Endothelial cell of umbilical vein (primary cell): ENCODE data around the gene KIAA0825. TPM values are rescaled to one million over a fixed set of nuclear protein-coding genes. Genes with fewer than 3 reads are reported as not detected.

Experiments used
- BruUV-seq: library from RNA; stranded (reverse); fragments of 400-500 nt; replicated peaks from 2 replicates; lab custom pipeline; 2021; lab: Mats Ljungman, UMichigan
- CTCF ChIA-PET: fragments of 300-600, 350-600 bp; sonication (Branson Sonifier 250); formaldehyde crosslinking; loops from one replicate; lab custom pipeline; 2021; ENCODE audit warnings: antibody characterized with exemption, inconsistent platforms; lab: Charles Lee
- POLR2A ChIA-PET: fragments of 300-600, 350-600 bp; sonication (Branson Sonifier 250); formaldehyde crosslinking; loops from one replicate; lab custom pipeline; 2021; ENCODE audit warnings: antibody characterized with exemption, inconsistent platforms; lab: Charles Lee
- DNase-seq: peaks from one replicate; pipeline ENCODE4 v3.0.0-alpha.2; 2011; ENCODE audit warnings: low read depth, low spot score
- FAIRE-seq: peaks from 2 replicates; lab custom pipeline; 2011; peaks lifted over from hg19 to GRCh38; lab: Jason Lieb, UNC
- H2AFZ ChIP-seq: 2 replicates; pipeline ENCODE4 v1.6.0; 2012; ENCODE audit warnings: low read depth, low read length, control low read depth, inconsistent platforms
- H3K27ac ChIP-seq: 2 replicates; pipeline ENCODE4 v1.5.1; 2011; ENCODE audit warnings: low read depth, mild to moderate bottlenecking, control low read depth, low read length, moderate library complexity; ENCODE audit not compliant: insufficient read depth
- H3K27me3 ChIP-seq, 2 experiments: 2 replicates each; pipeline versions ENCODE4 v1.6.0 to v1.6.1; 2011; ENCODE audit warnings: low read length in 2 of 2, mixed read lengths in 1 of 2; ENCODE audit not compliant: control insufficient read depth in 2 of 2, insufficient read depth in 2 of 2
- H3K36me3 ChIP-seq, 2 experiments: 2 replicates in 1 of 2; 3 replicates in 1 of 2; pipeline ENCODE4 v1.5.1; 2011; ENCODE audit warnings: low read length in 2 of 2, mild to moderate bottlenecking in 1 of 2, moderate library complexity in 1 of 2; ENCODE audit not compliant: control insufficient read depth in 2 of 2, insufficient read depth in 2 of 2; ENCODE audit errors: extremely low read depth in 1 of 2
- H3K4me1 ChIP-seq: 3 replicates; pipeline ENCODE4 v1.5.1; 2011; ENCODE audit warnings: mild to moderate bottlenecking, low read length; ENCODE audit not compliant: control insufficient read depth, insufficient read depth; ENCODE audit errors: extremely low read depth
- H3K4me2 ChIP-seq: 2 replicates; pipeline ENCODE4 v1.6.1; 2011; ENCODE audit warnings: low read length, control low read depth, mixed read lengths; ENCODE audit not compliant: insufficient read depth
- H3K4me3 ChIP-seq, 3 experiments: fragments of 200-600 bp in 1 of 3; sonication (generic), shearing (Covaris generic) in 1 of 3; replicated peaks in 1 of 3; 2 replicates each; pipeline ENCODE4 v1.5.1; 2011 to 2016; ENCODE audit warnings: control low read depth in 3 of 3, low read length in 3 of 3, mild to moderate bottlenecking in 2 of 3, inconsistent platforms in 1 of 3, low read depth in 1 of 3, moderate library complexity in 1 of 3; ENCODE audit not compliant: insufficient read depth in 1 of 3
- H3K79me2 ChIP-seq: 2 replicates; pipeline ENCODE4 v1.6.0; 2012; ENCODE audit warnings: low read length, inconsistent platforms; ENCODE audit not compliant: control insufficient read depth, insufficient read depth
- H3K9ac ChIP-seq: replicated peaks from 2 replicates; pipeline ENCODE3; 2011; ENCODE audit warnings: low read length, control low read depth; ENCODE audit not compliant: insufficient read depth; ENCODE audit errors: extremely low read depth
- H3K9me1 ChIP-seq: replicated peaks from 3 replicates; pipeline ENCODE4 v1.6.0; 2011; ENCODE audit warnings: mild to moderate bottlenecking, low read length; ENCODE audit not compliant: control insufficient read depth, insufficient read depth; ENCODE audit errors: extremely low read depth
- H3K9me3 ChIP-seq: replicated peaks from 2 replicates; pipeline ENCODE4 v1.5.1; 2012; ENCODE audit warnings: low read length, inconsistent platforms; ENCODE audit not compliant: control insufficient read depth, insufficient read depth
- H4K20me1 ChIP-seq: replicated peaks from 2 replicates; pipeline ENCODE3; 2011; ENCODE audit warnings: mild to moderate bottlenecking, low read length; ENCODE audit not compliant: control insufficient read depth, insufficient read depth; ENCODE audit errors: extremely low read depth
- CTCF ChIP-seq, 2 donors: IDR thresholded peaks; 1 replicate in 1 of 2; 2 replicates in 1 of 2; pipeline ENCODE4 v1.5.1; 2011; ENCODE audit warnings: low read length in 2 of 2, mild to moderate bottlenecking in 2 of 2, moderate library complexity in 2 of 2, control low read depth in 1 of 2, inconsistent platforms in 1 of 2, low read depth in 1 of 2; ENCODE audit not compliant: insufficient read depth in 1 of 2; ENCODE audit errors: extremely low read depth in 1 of 2
- EZH2 ChIP-seq: IDR thresholded peaks from 2 replicates; pipeline ENCODE4 v1.6.1; 2012; ENCODE audit warnings: borderline replicate concordance, low read depth, mild to moderate bottlenecking, moderate library complexity, low read length, inconsistent platforms; ENCODE audit not compliant: severe bottlenecking
- FOS ChIP-seq: IDR thresholded peaks from 2 replicates; pipeline ENCODE4 v1.6.1; 2011; ENCODE audit warnings: mild to moderate bottlenecking, low read length, moderate library complexity, borderline replicate concordance; ENCODE audit not compliant: insufficient read depth
- GATA2 ChIP-seq: IDR thresholded peaks from 2 replicates; pipeline ENCODE4 v1.7.0; 2011; ENCODE audit warnings: low read depth, mild to moderate bottlenecking, moderate library complexity, mixed read lengths, low read length; ENCODE audit not compliant: insufficient read length, insufficient read depth
- JUN ChIP-seq: IDR thresholded peaks from 2 replicates; pipeline ENCODE4 v1.6.1; 2011; ENCODE audit warnings: borderline replicate concordance, low read depth; ENCODE audit not compliant: insufficient read length, insufficient read depth
- MAX ChIP-seq: IDR thresholded peaks from 2 replicates; pipeline ENCODE4 v1.6.1; 2011; ENCODE audit not compliant: insufficient read depth, insufficient read length
- MYC ChIP-seq: IDR thresholded peaks from one replicate; pipeline ENCODE4 v1.6.1; 2011; ENCODE audit warnings: mild to moderate bottlenecking, low read depth, low read length
- POLR2A ChIP-seq: IDR thresholded peaks from 2 replicates; pipeline ENCODE4 v1.6.1; 2012; ENCODE audit warnings: low read depth, mild to moderate bottlenecking, control low read depth, low read length
- POLR2AphosphoS5 ChIP-seq: IDR thresholded peaks from 2 replicates; pipeline ENCODE4 v1.6.1; 2012; ENCODE audit warnings: low read depth, mild to moderate bottlenecking, control low read depth, low read length, moderate library complexity; ENCODE audit not compliant: insufficient read depth
- dilution Hi-C: fragments of 300-500 bp; cut with MboI; formaldehyde crosslinking; loops from one replicate; pipeline ENCODE4 v1.15.0; 2019; ENCODE audit warnings: low sequenced_read_pairs; ENCODE audit not compliant: extremely low pct_ligation_motif_present
- intact Hi-C: fragments of 100-400 bp; cut with micrococcal nuclease; formaldehyde crosslinking; loops from one replicate; pipeline ENCODE4 v1.10.0; 2022
- polyA plus RNA-seq, 4 experiments: library from polyadenylated mRNA; depleted of rRNA in 3 of 4; stranded (reverse) in 3 of 4; unstranded in 1 of 4; fragments of >200 nt; gene quantifications; 2 replicates each; pipeline versions ENCODE4 v1.2.1 to v1.2.3, GENCODE V29; 2011 to 2012; ENCODE audit warnings: missing spikeins in 1 of 4
- total RNA-seq: library from RNA; stranded (reverse); gene quantifications from 2 replicates; pipeline ENCODE4 v1.2.3, GENCODE V29; 2021

Gene KIAA0825
- total and polyA plus RNA-seq, 2 donors (not counting 3 experiments of a cell fraction or from before 2014, with no cell fraction given), result 0.15 to 1.1 TPM

GRCh38 chr5:94407023-94407422 is 211.4 kb downstream of the KIAA0825 start:
- Histone ChIP-seq H3K4me2 (no peak overlapping the region), H3K4me1 (no peaks in the 10 kb centered on the region), H3K4me3 (no peak overlapping the region), H3K27me3 (no peaks in the 10 kb centered on the region), H3K79me2 (no peaks in the 10 kb centered on the region), H3K9me3 (no peaks in the 10 kb centered on the region), H3K27ac (no peak overlapping the region), H3K36me3 (no peaks in the 10 kb centered on the region), H3K9me1 (no peaks in the 10 kb centered on the region), H4K20me1 (no peaks in the 10 kb centered on the region), H3K9ac (no peak overlapping the region), H2AFZ (no peak overlapping the region)
- no peak for TF ChIP-seq GATA2
- TF ChIP-seq POLR2AphosphoS5, result no peak
- TF ChIP-seq JUN, result no peak
- no peak for TF ChIP-seq FOS
- no peak for TF ChIP-seq MYC
- no peak for TF ChIP-seq MAX
- no peak for TF ChIP-seq CTCF (IDR thresholded peaks at IDR 0.05; ENCODE audit: extremely low read depth in 1 of 2, insufficient read depth in 1 of 2, low read depth in 1 of 2, low read length in 2 of 2)
- no peak for TF ChIP-seq POLR2A
- TF ChIP-seq EZH2, result no peak
- DNase-seq (no peak), FAIRE-seq (no peak)
- ChIA-PET CTCF (interaction anchor here (1.2 kb wide), 1 partner anchor 10 kb away, joined by 3 read pairs; no protein-coding TSS in a partner anchor), POLR2A (no interaction called here)
- dilution Hi-C loops (no loop called here), intact Hi-C loops (no loop called here)
- no TSS peak for BruUV-seq
